BJ (cell line): ENCODE data around the gene PLAGL1. TPM values are rescaled to one million over a fixed set of nuclear protein-coding genes. Genes with fewer than 3 reads are reported as not detected.
"Not testable (repeated sequence)": the region's sequence is repeated elsewhere in the genome, so short reads cannot be mapped to it uniquely, and the experiment has no call there.

Experiments used
- CTCF ChIA-PET: fragments of 350-600 bp; formaldehyde crosslinking; extraction: SDS; loops from one replicate; lab custom pipeline; 2021; ENCODE audit warnings: antibody characterized with exemption, inconsistent platforms; lab: Yijun Ruan, JAX
- POLR2A ChIA-PET: fragments of 300-600 bp; sonication (Branson Sonifier 250); formaldehyde crosslinking; extraction: SDS; loops from one replicate; lab custom pipeline; 2021; ENCODE audit warnings: antibody characterized with exemption; lab: Charles Lee
- DNase-seq: peaks from one replicate; pipeline ENCODE4 v3.0.0-alpha.2; 2011; ENCODE audit warnings: low read depth
- H3K27me3 ChIP-seq: 2 replicates; pipeline ENCODE4 v1.6.0; 2011; ENCODE audit warnings: low read length; ENCODE audit not compliant: control insufficient read depth, insufficient read depth
- H3K36me3 ChIP-seq: 2 replicates; pipeline ENCODE4 v1.5.1; 2011; ENCODE audit warnings: low read length; ENCODE audit not compliant: control insufficient read depth, insufficient read depth
- H3K4me3 ChIP-seq: 2 replicates; pipeline ENCODE4 v1.5.1; 2011; ENCODE audit warnings: low read depth, mild to moderate bottlenecking, control low read depth, low read length
- polyA plus RNA-seq: library from polyadenylated mRNA; depleted of rRNA; stranded (reverse); fragments of >200 nt; gene quantifications from 2 replicates; pipeline ENCODE4 v1.2.3, GENCODE V29; 2011
- TF ChIP-seq, protein P1 (sequence below): IDR thresholded peaks from 2 replicates; pipeline ENCODE4 v1.5.1; 2011; ENCODE audit warnings: low read depth, mild to moderate bottlenecking, control low read depth, inconsistent platforms, low read length, moderate library complexity; ENCODE audit not compliant: insufficient read depth

Gene PLAGL1
- polyA plus RNA-seq, 1 experiment = 68.0 TPM

DNA sequence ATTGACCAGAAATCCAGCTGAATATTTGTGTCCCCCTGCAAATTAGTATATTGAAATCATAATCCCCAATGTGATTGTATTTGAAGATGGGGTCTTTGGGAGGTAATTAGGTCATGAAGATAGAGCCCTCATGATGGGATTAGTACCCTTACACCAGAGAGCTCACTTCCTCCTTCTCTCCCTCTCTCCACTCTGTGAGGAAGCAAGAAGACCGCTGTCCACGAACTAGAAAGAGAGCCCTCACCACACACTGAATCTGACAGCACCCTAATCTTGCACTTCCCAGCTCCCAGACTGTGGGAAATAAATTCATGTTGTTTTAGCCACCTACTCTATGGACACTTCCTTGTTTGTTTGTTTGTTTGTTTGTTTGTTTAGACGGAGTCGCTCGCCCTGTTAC is 11.9 kb upstream of the PLAGL1 start:
- H3K36me3 ChIP-seq = no peaks in the 10 kb centered on the region
- ChIA-PET CTCF (interaction anchor here (0.9 kb wide), 2 partner anchors 8 to 445 kb away, joined by 3 to 4 read pairs; no protein-coding TSS in a partner anchor), POLR2A (no interaction called here)
- H3K4me3 ChIP-seq = no peak overlapping the region
- TF ChIP-seq, protein P1, sequence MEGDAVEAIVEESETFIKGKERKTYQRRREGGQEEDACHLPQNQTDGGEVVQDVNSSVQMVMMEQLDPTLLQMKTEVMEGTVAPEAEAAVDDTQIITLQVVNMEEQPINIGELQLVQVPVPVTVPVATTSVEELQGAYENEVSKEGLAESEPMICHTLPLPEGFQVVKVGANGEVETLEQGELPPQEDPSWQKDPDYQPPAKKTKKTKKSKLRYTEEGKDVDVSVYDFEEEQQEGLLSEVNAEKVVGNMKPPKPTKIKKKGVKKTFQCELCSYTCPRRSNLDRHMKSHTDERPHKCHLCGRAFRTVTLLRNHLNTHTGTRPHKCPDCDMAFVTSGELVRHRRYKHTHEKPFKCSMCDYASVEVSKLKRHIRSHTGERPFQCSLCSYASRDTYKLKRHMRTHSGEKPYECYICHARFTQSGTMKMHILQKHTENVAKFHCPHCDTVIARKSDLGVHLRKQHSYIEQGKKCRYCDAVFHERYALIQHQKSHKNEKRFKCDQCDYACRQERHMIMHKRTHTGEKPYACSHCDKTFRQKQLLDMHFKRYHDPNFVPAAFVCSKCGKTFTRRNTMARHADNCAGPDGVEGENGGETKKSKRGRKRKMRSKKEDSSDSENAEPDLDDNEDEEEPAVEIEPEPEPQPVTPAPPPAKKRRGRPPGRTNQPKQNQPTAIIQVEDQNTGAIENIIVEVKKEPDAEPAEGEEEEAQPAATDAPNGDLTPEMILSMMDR = no peak
- H3K27me3 ChIP-seq = no peaks in the 10 kb centered on the region; the same call in 1 of the 2 replicates
- no peak for DNase-seq

DNA sequence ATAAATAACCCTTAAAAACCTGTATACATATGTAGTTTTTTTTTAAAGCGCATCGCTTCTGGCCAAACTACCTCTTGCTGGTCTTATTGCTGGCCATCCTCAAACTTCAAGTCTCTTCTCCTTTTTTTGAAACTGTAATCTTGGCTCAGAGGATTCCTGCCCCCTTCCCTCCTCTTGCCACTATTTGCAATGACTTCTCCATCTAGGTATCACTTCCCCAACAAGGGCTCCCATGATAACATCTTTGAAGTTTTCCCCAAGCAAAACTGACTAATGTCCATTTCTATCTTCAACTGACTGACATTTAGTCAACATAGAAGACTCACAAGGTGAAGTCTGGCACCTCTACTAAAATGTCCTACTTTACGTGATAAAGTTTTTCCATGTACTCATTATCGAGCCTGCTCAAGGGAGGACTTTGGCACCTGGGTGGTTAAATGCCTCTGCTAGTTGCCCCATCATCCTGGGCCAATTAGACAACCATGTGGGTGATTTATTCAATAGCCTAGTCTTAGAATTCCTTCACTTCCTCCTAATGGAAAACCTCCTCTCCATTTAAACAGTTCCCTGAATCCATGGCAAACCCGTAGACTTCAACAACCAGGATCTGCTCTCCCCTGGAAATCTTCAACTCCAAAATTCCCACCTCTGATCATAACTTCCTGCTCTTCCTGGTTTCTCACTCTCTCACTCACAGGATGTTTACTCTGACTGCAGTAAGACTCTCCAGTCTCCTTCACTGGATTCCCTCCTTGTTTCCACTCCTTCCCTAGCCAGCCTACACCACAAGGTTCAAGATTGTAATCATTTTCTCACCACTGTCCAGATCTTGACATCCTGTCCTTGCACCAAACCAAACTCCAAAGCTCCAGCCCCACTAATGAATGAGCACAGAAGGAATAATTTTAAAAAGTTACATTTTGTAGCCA is 9.4 kb upstream of the PLAGL1 start:
- POLR2A ChIA-PET = no interaction called here
- DNase-seq = no peak

DNA sequence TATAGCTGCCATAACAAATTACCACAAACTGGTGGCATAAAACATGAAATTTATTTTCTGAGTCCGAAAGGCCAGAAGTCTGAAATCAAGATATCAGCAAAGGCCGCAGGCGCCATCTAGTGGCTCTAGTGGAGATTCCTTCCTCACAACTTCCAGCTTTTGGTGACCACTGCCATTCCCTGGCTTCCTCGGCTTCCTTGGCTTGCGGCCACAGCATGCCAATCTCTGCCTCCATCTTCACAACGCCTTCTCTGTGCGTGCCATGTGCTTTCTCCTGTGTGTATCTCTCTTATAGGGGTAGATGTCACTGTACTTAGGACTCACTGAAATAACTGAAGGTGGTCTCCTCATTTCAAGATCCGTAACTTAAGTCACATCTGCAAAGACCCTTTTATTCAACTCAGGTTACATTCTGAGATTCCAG is 5.4 kb upstream of the PLAGL1 start:
- H3K27me3 ChIP-seq = no peaks in the 10 kb centered on the region; the same call in 1 of the 2 replicates
- H3K36me3 ChIP-seq = no peaks in the 10 kb centered on the region
- CTCF ChIA-PET = interaction anchor here (0.6 to 5.5 kb wide), 41 partner anchors 9 to 507 kb away, joined by 3 to 83 read pairs (median 4); partner anchors contain the start of genes FUCA2, LTV1 and SF3B5
- POLR2A ChIA-PET = interaction anchor here (0.6 kb wide), 1 partner anchor 438 kb away, joined by 3 read pairs; no protein-coding TSS in a partner anchor
- TF ChIP-seq, protein P1 = peak; percentile 84
- no peak for DNase-seq
- H3K4me3 ChIP-seq = no peak overlapping the region

More for the DNA sequence above, 9.4 kb upstream of the PLAGL1 start:
- TF ChIP-seq, protein P1 = no peak
- CTCF ChIA-PET = no interaction called here
- no peak overlapping the region for H3K4me3 ChIP-seq
- H3K27me3 ChIP-seq = no peaks in the 10 kb centered on the region; the same call in 1 of the 2 replicates
- no peaks in the 10 kb centered on the region for H3K36me3 ChIP-seq

DNA sequence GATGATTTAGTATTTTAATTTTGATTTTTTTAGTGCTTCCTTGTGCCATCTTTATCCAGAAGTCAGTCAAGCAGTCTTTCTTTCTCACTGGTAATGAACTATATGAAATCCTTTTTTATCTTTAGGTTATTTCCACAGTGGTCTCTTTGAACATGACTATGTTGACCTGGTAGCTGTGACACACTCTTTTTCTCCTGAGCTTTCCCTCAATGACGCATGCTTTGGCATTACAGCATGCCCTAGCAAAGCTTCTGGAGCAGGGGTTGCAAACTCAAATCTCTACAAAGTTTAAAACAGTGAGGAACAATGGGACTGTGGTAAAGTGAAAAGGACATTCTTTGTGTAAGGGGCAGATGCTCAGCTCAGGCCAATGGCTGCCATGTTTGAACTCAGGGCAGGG is 4.5 kb upstream of the PLAGL1 start:
- TF ChIP-seq, protein P1 = no peak
- H3K27me3 ChIP-seq = no peaks in the 10 kb centered on the region; the same call in 1 of the 2 replicates
- ChIA-PET POLR2A (no interaction called here), CTCF (interaction anchor here (0.9 to 5.5 kb wide), 23 partner anchors 9 to 507 kb away, joined by 3 to 83 read pairs (median 6); partner anchors contain the start of genes FUCA2 and SF3B5)
- no peaks in the 10 kb centered on the region for H3K36me3 ChIP-seq
- DNase-seq = no peak
- H3K4me3 ChIP-seq = no peak overlapping the region

DNA sequence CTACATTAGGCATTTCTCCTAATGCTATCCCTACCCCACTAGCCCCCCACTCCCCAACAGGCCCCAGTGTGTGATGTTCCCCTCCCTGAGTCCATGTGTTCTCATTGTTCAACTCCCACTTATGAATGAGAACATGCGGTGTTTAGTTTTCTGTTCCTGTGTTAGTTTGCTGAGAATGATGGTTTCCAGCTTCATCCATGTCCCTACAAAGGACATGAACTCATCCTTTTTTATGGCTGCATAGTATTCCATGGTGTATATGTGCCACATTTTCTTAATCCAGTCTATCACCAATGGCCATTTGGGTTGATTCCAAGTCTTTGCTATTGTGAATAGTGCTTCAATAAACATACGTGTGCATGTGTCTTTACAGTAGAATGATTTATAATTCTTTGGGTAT is 1.6 kb upstream of the PLAGL1 start:
- H3K27me3 ChIP-seq, POLR2A ChIA-PET, DNase-seq, H3K4me3 ChIP-seq, H3K36me3 ChIP-seq: not testable (repeated sequence)
- CTCF ChIA-PET = interaction anchor here (2.4 kb wide), 1 partner anchor 434 kb away, joined by 12 read pairs; no protein-coding TSS in a partner anchor
